Kidney epithelial cell (primary cell): ENCODE measurements around the gene TMEM176B. TPM values are rescaled to one million over a fixed set of nuclear protein-coding genes. Genes with fewer than 3 reads are reported as not detected.

Experiments used
- DNase-seq: peaks from one replicate; pipeline ENCODE4 v3.0.0-alpha.2; 2010; ENCODE audit warnings: low read depth
- H3K27me3 ChIP-seq: 2 replicates; pipeline ENCODE4 v1.6.0; 2011; ENCODE audit warnings: low read length; ENCODE audit not compliant: control insufficient read depth, insufficient read depth
- H3K36me3 ChIP-seq: 2 replicates; pipeline ENCODE4 v1.5.1; 2011; ENCODE audit warnings: low read length; ENCODE audit not compliant: control insufficient read depth, insufficient read depth
- H3K4me3 ChIP-seq: 2 replicates; pipeline ENCODE4 v1.5.1; 2011; ENCODE audit warnings: low read depth, mild to moderate bottlenecking, control low read depth, low read length
- CTCF ChIP-seq: IDR thresholded peaks from 2 replicates; pipeline ENCODE4 v1.5.1; 2011; ENCODE audit warnings: mild to moderate bottlenecking, moderate library complexity, low read length, control low read depth, inconsistent platforms; ENCODE audit not compliant: insufficient read depth, poor library complexity, severe bottlenecking
- total RNA-seq: library from RNA; depleted of rRNA; stranded (reverse); fragments of >200 nt; gene quantifications from 2 replicates; pipeline ENCODE4 v1.2.3, GENCODE V29; 2015

The TMEM176B gene
- total RNA-seq, 1 donor from 2014 or later: 15.8 TPM

- H3K4me3 ChIP-seq: no peak overlapping the region
- H3K27me3 ChIP-seq: peaks cover 20% of the 10 kb centered on the region
- no peak for DNase-seq
- TF ChIP-seq CTCF: no peak
- no peaks in the 10 kb centered on the region for H3K36me3 ChIP-seq
These were observed 5.7 kb upstream of the TMEM176B start for GRCh38 chr7:150805864-150806263.

- H3K27me3 ChIP-seq: peaks cover 31% of the 10 kb centered on the region
- no peaks in the 10 kb centered on the region for H3K36me3 ChIP-seq
- no peak for DNase-seq
- no peak for TF ChIP-seq CTCF
- H3K4me3 ChIP-seq: no peak overlapping the region
These were observed 4.6 kb upstream of the TMEM176B start for GRCh38 chr7:150804802-150805201.

- DNase-seq: no peak
- no peak for TF ChIP-seq CTCF
- Histone ChIP-seq H3K4me3 (no peak overlapping the region), H3K27me3 (peaks cover 38% of the 10 kb centered on the region), H3K36me3 (no peaks in the 10 kb centered on the region)
These were observed 3.1 kb upstream of the TMEM176B start for GRCh38 chr7:150803161-150803860.

GRCh38 chr7:150801946-150802771, 2.0 kb upstream of the TMEM176B start:
- no peak overlapping the region for H3K4me3 ChIP-seq
- peaks cover 38% of the 10 kb centered on the region for H3K27me3 ChIP-seq
- no peaks in the 10 kb centered on the region for H3K36me3 ChIP-seq
- TF ChIP-seq CTCF: no peak
- DNase-seq: no peak

- Histone ChIP-seq H3K4me3 (no peak overlapping the region), H3K36me3 (no peaks in the 10 kb centered on the region), H3K27me3 (peaks cover 38% of the 10 kb centered on the region)
- DNase-seq: no peak
- no peak for TF ChIP-seq CTCF
These were observed 1.2 kb upstream of the TMEM176B start for GRCh38 chr7:150801242-150801945.
